K562 (cell line): ENCODE data around the gene CDHR2. TPM values are rescaled to one million over a fixed set of nuclear protein-coding genes. Genes with fewer than 3 reads are reported as not detected.
A peak's percentile ranks its signal among the peaks of the same experiment; 100 is the strongest.

Experiments
- ATAC-seq: fragments of 200-7000 bp; cut with Tn5 transposase; 3 replicates; pipeline ENCODE4 v1.9.1; 2020; ENCODE audit warnings: moderate library complexity
- BruUV-seq: library from RNA; stranded (reverse); fragments of 400-500 nt; replicated peaks from 2 replicates; lab custom pipeline; 2021; lab: Mats Ljungman, UMichigan
- CTCF ChIA-PET: fragments of 300-600 bp; formaldehyde crosslinking; extraction: SDS; loops from one replicate; lab custom pipeline; 2021; ENCODE audit warnings: low intra/inter-chr PET ratio; lab: Yijun Ruan, JAX
- POLR2A ChIA-PET: fragments of 300-600, 350-650 bp; sonication (Branson Sonifier 250); formaldehyde crosslinking; extraction: SDS; loops from one replicate; lab custom pipeline; 2021; ENCODE audit warnings: antibody characterized with exemption, inconsistent platforms; lab: Yijun Ruan, JAX
- DNase-seq, 4 experiments: peaks; one replicate each; pipeline versions ENCODE4 v3.0.0 to v3.0.0-alpha.2; 2011 to 2018; ENCODE audit warnings: low spot score in 3 of 4, mixed read lengths in 3 of 4; ENCODE audit errors: extremely low read depth in 1 of 4
- FAIRE-seq: peaks from 2 replicates; lab custom pipeline; 2011; peaks lifted over from hg19 to GRCh38; lab: Jason Lieb, UNC
- H2AFZ ChIP-seq: 2 replicates; pipeline ENCODE4 v1.6.0; 2011; ENCODE audit warnings: low read depth, low read length, control low read depth, inconsistent platforms
- H3K27ac ChIP-seq: fragments of 200-600 bp; 3 replicates; pipeline ENCODE4 v1.8.0; 2011; ENCODE audit warnings: low read depth, mild to moderate bottlenecking, control low read depth, inconsistent platforms, low read length, moderate library complexity, mixed read lengths; ENCODE audit errors: extremely low read depth
- H3K27me3 ChIP-seq, 2 experiments: fragments of 300-600 bp in 1 of 2; 2 replicates in 1 of 2; 3 replicates in 1 of 2; pipeline versions ENCODE4 v1.6.0 to v1.8.0; 2011; ENCODE audit warnings: inconsistent platforms in 2 of 2, low read length in 2 of 2, mild to moderate bottlenecking in 1 of 2, mixed read lengths in 1 of 2, moderate library complexity in 1 of 2; ENCODE audit not compliant: control insufficient read depth in 2 of 2, insufficient read depth in 2 of 2
- H3K36me3 ChIP-seq: fragments of 300-600 bp; 3 replicates; pipeline ENCODE4 v1.8.0; 2011; ENCODE audit warnings: mild to moderate bottlenecking, low read length, inconsistent platforms; ENCODE audit not compliant: control insufficient read depth, insufficient read depth
- H3K4me1 ChIP-seq, 2 experiments: fragments of 200-600 bp in 1 of 2; replicated peaks in 1 of 2; 2 replicates in 1 of 2; 3 replicates in 1 of 2; pipeline versions ENCODE4 v1.5.1 to v1.8.0; 2011; ENCODE audit warnings: inconsistent platforms in 2 of 2, low read length in 2 of 2, mild to moderate bottlenecking in 1 of 2, mixed read lengths in 1 of 2, moderate library complexity in 1 of 2; ENCODE audit not compliant: control insufficient read depth in 2 of 2, insufficient read depth in 2 of 2
- H3K4me2 ChIP-seq: 2 replicates; pipeline ENCODE4 v1.6.1; 2011; ENCODE audit warnings: low read length, control low read depth, inconsistent platforms, mixed read lengths; ENCODE audit not compliant: insufficient read depth
- H3K4me3 ChIP-seq: fragments of 200-600 bp; sonication (generic), shearing (Covaris generic); 2 replicates; pipeline ENCODE4 v1.5.1; 2016; ENCODE audit warnings: control low read depth, inconsistent platforms
- H3K79me2 ChIP-seq: fragments of 200-600 bp; 3 replicates; pipeline ENCODE4 v1.8.0; 2011; ENCODE audit warnings: low read length, inconsistent platforms; ENCODE audit not compliant: control insufficient read depth, insufficient read depth
- H3K9ac ChIP-seq, 2 experiments: 2 replicates each; pipeline versions ENCODE4 v1.6.0 to v1.6.1; 2011; ENCODE audit warnings: low read depth in 2 of 2, low read length in 2 of 2, control low read depth in 1 of 2, inconsistent platforms in 1 of 2, mild to moderate bottlenecking in 1 of 2, mixed read lengths in 1 of 2; ENCODE audit not compliant: insufficient read depth in 1 of 2
- H3K9me1 ChIP-seq: one replicate; pipeline ENCODE4 v1.6.0; 2011; ENCODE audit warnings: inconsistent platforms, mild to moderate bottlenecking, low read length, moderate library complexity; ENCODE audit not compliant: control insufficient read depth, insufficient read depth
- H3K9me3 ChIP-seq: replicated peaks from 2 replicates; pipeline ENCODE4 v1.5.1; 2011; ENCODE audit warnings: low read depth, low read length, inconsistent platforms; ENCODE audit not compliant: control insufficient read depth, insufficient read depth
- H4K20me1 ChIP-seq: replicated peaks from 2 replicates; pipeline ENCODE4 v1.6.1; 2011; ENCODE audit warnings: low read length, inconsistent platforms, mixed read lengths; ENCODE audit not compliant: control insufficient read depth, insufficient read depth
- NFYB ChIP-seq: IDR thresholded peaks from 2 replicates; pipeline ENCODE4 v1.6.1; 2011; ENCODE audit warnings: mild to moderate bottlenecking, moderate library complexity; ENCODE audit not compliant: insufficient read length; ENCODE audit errors: extremely low read depth
- WGBS: fragments of 100-300 bp; shearing (Covaris generic); methylation state at CpG from one replicate; pipeline ENCODE4 v1.1.6; 2016; ENCODE audit warnings: low coverage, mixed read lengths; ENCODE audit not compliant: insufficient coverage; ENCODE audit errors: missing lambda C conversion rate; 5-methylcytosine and 5-hydroxymethylcytosine counted together
- in situ Hi-C: fragments of 300-500 bp; cut with MboI; formaldehyde crosslinking; loops from 4 replicates; pipeline ENCODE4 v1.15.0; 2018; ENCODE audit warnings: inconsistent platforms, mixed read lengths
- intact Hi-C: fragments of 100-400 bp; cut with micrococcal nuclease; formaldehyde crosslinking; loops from 2 replicates; pipeline ENCODE4 v1.14.2; 2022
- polyA plus RNA-seq, 8 experiments: library from polyadenylated mRNA; depleted of rRNA in 4 of 8; stranded (reverse) in 5 of 8; unstranded in 3 of 8; fragments of >200 nt; fragmentation: Nextera tagmentation in 2 of 8; fragmentation: Illumina TruSeq in 1 of 8; extraction: Ambion mirVana in 2 of 8; extraction: Trizol in 1 of 8; gene quantifications; 2 replicates each; pipeline versions ENCODE4 v1.2.1 to v1.2.3, GENCODE V29; 2011 to 2014; ENCODE audit warnings: inconsistent platforms in 1 of 8, missing spikeins in 1 of 8
- total RNA-seq, 7 experiments: library from RNA; depleted of rRNA in 6 of 7; stranded (reverse); fragments of >200 nt in 6 of 7; fragmentation: Illumina TruSeq in 2 of 7; extraction: Trizol in 2 of 7; gene quantifications; 2 replicates each; pipeline versions ENCODE4 v1.2.1 to v1.2.3, GENCODE V29; 2011 to 2021; ENCODE audit warnings: low replicate concordance in 1 of 7
- TF ChIP-seq, protein P1 (sequence below): fragments of 200-800 bp; sonication (Bioruptor generic); IDR thresholded peaks from 2 replicates; pipeline ENCODE4 v1.6.1; 2017; ENCODE audit warnings: missing genetic modification characterization, missing compliant biosample characterization
- TF ChIP-seq, protein P2 (sequence below), 3 experiments: fragments of 200-800 bp in 1 of 3; sonication (Bioruptor generic) in 1 of 3; sonication (generic) in 1 of 3; formaldehyde crosslinking in 1 of 3; IDR thresholded peaks; 2 replicates each; pipeline versions ENCODE4 v1.6.1 to v1.8.0; 2016 to 2022; ENCODE audit warnings: mild to moderate bottlenecking in 2 of 3, missing compliant biosample characterization in 2 of 3, missing genetic modification characterization in 2 of 3, missing genetic modification reagents in 1 of 3

The CDHR2 gene
- total and polyA plus RNA-seq, 9 of the 15 experiments (the other 6 are each of a cell fraction or from before 2014, with no cell fraction given), result 0.01 to 0.62 (median 0.09) TPM; not detected in 2

DNA sequence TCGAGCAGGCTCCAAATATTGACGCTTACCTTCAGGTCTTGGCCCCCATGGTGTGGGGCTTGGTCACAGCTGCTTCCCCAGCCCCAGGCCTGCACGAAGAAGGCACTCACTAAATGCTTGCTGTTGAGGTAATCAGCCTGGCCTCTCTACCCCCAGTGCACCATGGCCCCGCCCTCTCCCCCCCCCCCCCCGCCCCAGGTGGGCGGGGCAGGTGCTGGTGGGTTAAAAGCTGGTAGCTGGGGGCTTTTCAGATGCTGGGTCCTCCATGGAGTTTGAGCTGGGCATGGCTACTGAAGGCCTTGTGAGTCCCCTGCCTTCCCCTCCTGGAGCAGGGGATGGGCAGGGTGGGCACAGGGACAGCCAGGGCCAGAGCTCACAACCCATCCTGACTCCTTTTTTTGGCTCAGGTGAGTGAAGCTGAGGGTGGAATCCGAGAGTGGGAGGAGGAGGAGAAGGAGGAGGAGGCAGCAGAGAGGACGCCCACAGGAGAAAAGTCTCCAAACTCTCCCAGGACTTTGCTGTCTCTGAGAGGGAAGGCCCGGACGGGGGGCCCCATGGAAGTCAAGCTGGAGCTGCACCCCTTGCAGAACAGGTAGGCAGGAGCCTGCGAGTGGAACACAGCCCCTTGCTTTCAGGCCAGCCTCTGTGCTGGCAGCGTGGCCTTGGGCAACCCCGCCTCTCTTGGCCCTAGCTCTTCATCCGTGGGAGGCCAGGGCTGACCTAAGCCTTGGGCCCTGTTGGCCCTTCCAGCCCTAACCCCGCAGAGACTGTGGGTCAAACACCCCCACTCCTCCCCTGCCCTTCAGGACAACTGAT, 93.7 kb downstream of the CDHR2 start:
- Histone ChIP-seq H3K9ac (0 out of 4 replicates have a peak overlapping the region, but pooled peaks of 1 of the 2 experiments have one; percentile 54), H3K79me2 (peaks cover 6% of the 10 kb centered on the region), H3K27ac (no peak overlapping the region), H3K4me3 (no peak overlapping the region), H3K36me3 (no peaks in the 10 kb centered on the region), H3K9me3 (no peaks in the 10 kb centered on the region), H3K27me3 (peaks cover 7 to 12% of the 10 kb centered on the region in 2 experiments; a peak in 2 of 5 replicates), H3K4me2 (no peak overlapping the region), H3K4me1 (peaks cover 24 to 48% of the 10 kb centered on the region in 2 experiments; a peak in 4 of 5 replicates), H3K9me1 (no peaks in the 10 kb centered on the region), H4K20me1 (peaks cover 4% of the 10 kb centered on the region; the same call in 1 of the 2 replicates), H2AFZ (no peak overlapping the region)
- in situ Hi-C loops (no loop called here), intact Hi-C loops (loop anchor here (10.0 kb wide), 1 partner anchor 68 kb away; no protein-coding TSS in a partner anchor)
- WGBS, result 47% methylated on average over 8 of the region's 15 CpGs
- no TSS peak for BruUV-seq
- TF ChIP-seq, protein P1, sequence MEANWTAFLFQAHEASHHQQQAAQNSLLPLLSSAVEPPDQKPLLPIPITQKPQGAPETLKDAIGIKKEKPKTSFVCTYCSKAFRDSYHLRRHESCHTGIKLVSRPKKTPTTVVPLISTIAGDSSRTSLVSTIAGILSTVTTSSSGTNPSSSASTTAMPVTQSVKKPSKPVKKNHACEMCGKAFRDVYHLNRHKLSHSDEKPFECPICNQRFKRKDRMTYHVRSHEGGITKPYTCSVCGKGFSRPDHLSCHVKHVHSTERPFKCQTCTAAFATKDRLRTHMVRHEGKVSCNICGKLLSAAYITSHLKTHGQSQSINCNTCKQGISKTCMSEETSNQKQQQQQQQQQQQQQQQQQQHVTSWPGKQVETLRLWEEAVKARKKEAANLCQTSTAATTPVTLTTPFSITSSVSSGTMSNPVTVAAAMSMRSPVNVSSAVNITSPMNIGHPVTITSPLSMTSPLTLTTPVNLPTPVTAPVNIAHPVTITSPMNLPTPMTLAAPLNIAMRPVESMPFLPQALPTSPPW (CRISPR knock-in tag), result peak; percentile 77
- TF ChIP-seq NFYB, result no peak
- TF ChIP-seq, protein P2, sequence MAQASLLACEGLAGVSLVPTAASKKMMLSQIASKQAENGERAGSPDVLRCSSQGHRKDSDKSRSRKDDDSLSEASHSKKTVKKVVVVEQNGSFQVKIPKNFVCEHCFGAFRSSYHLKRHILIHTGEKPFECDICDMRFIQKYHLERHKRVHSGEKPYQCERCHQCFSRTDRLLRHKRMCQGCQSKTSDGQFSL (CRISPR knock-in tag; IDR thresholded peaks at IDR 0.05), result no peak
- TF ChIP-seq, protein P2 (tag; IDR thresholded peaks at IDR 0.05), result peak in 1 of 2 experiments; percentile 65; a peak in 1 of 4 replicates
- ChIA-PET CTCF (no interaction called here), POLR2A (interaction anchor here (0.6 to 0.7 kb wide), 2 partner anchors 70 to 190 kb away, joined by 3 read pairs; no protein-coding TSS in a partner anchor)
- DNase-seq (peak in 3 of 4 experiments; percentile 48 to 51 (median 50)), ATAC-seq (no peak), FAIRE-seq (no peak)
